Ascending aorta (tissue), 2 donors: ENCODE results near the gene CREM. TPM values are rescaled to one million over a fixed set of nuclear protein-coding genes. Genes with fewer than 3 reads are reported as not detected.

ENCODE experiments used
- DNase-seq, 2 donors: peaks; one replicate each; pipeline ENCODE4 v3.0.0-alpha.2; 2019; ENCODE audit warnings: low spot score in 2 of 2
- H3K27ac ChIP-seq, 2 donors: fragments of 200-600 bp; sonication (generic); one replicate each; pipeline ENCODE4 v1.5.1; 2016 to 2017; ENCODE audit warnings: mild to moderate bottlenecking in 1 of 2
- H3K27me3 ChIP-seq: fragments of 200-600 bp; sonication (generic); one replicate; pipeline ENCODE4 v1.5.1; 2017
- H3K36me3 ChIP-seq, 2 donors: fragments of 200-600 bp; sonication (generic); one replicate each; pipeline ENCODE4 v1.5.1; 2016
- H3K4me1 ChIP-seq, 2 donors: fragments of 200-600 bp; sonication (generic); one replicate each; pipeline ENCODE4 v1.5.1; 2016 to 2017; ENCODE audit warnings: mild to moderate bottlenecking in 1 of 2
- H3K4me3 ChIP-seq, 2 donors: fragments of 200-600 bp; sonication (generic); one replicate each; pipeline ENCODE4 v1.5.1; 2016 to 2017; ENCODE audit warnings: mild to moderate bottlenecking in 1 of 2
- H3K9me3 ChIP-seq, 2 donors: fragments of 200-600 bp; sonication (generic); one replicate each; pipeline ENCODE4 v1.5.1; 2016
- intact Hi-C: fragments of 100-400 bp; cut with DNase I; formaldehyde crosslinking; loops from one replicate; pipeline ENCODE4 v1.15.1; 2023
- total RNA-seq: library from RNA; depleted of rRNA; stranded (reverse); fragments of >200 nt; gene quantifications from one replicate; pipeline ENCODE4 v1.1.0, GENCODE V29; 2016
- TF ChIP-seq, protein P1 (sequence below), 3 experiments: fragments of 200-600 bp in 2 of 3; fragments of 450-650 bp in 1 of 3; sonication (generic) in 2 of 3; IDR thresholded peaks; one replicate each; pipeline ENCODE4 v1.5.1; 2016 to 2019; ENCODE audit warnings: antibody characterized with exemption in 3 of 3, mild to moderate bottlenecking in 1 of 3, moderate library complexity in 1 of 3

CREM gene
- total RNA-seq, 1 donor from 2014 or later, result 14.9 TPM

DNA sequence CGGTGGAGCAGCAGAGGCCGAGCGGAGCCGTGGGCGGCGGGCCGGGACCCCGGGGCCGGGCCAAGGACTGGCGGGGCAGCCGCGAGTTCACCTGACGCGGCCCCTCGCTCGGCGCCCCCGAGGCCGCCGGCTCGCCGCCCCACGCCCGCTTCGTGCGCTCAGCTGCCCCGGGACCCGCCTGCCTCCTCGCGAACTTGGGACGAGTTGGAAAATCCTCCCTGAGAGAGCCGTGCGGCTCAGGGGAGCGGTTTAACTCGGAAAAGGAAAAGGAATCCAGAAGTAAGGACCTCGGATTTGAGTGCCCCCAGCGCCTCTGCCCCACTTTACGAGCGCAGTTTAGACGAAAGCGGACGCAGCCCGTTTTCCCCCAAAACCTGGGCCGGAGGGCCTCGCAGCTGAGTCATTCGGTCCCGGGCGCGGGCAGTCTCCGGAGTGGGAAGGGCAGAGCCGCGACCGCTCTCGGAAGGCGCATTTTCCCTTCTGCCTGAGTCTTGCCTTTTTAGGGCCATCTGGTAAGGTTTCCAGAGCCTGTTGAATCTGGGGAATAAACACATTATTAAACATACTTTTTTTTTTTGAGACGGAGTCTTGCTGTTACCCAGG, 744 bp downstream of the CREM start:
- H3K27me3 ChIP-seq, result no peaks in the 10 kb centered on the region
- DNase-seq, result peak in 1 of 2 donors; percentile 82
- intact Hi-C loops, result loop anchor here (2.0 to 10.0 kb wide), 3 partner anchors 209 to 515 kb away; partner anchors contain the start of genes CCNY and FZD8
- H3K27ac ChIP-seq, result peak overlapping the region; percentile 99 to 100
- H3K36me3 ChIP-seq, result no peaks in the 10 kb centered on the region
- H3K9me3 ChIP-seq, result no peaks in the 10 kb centered on the region
- TF ChIP-seq, protein P1, sequence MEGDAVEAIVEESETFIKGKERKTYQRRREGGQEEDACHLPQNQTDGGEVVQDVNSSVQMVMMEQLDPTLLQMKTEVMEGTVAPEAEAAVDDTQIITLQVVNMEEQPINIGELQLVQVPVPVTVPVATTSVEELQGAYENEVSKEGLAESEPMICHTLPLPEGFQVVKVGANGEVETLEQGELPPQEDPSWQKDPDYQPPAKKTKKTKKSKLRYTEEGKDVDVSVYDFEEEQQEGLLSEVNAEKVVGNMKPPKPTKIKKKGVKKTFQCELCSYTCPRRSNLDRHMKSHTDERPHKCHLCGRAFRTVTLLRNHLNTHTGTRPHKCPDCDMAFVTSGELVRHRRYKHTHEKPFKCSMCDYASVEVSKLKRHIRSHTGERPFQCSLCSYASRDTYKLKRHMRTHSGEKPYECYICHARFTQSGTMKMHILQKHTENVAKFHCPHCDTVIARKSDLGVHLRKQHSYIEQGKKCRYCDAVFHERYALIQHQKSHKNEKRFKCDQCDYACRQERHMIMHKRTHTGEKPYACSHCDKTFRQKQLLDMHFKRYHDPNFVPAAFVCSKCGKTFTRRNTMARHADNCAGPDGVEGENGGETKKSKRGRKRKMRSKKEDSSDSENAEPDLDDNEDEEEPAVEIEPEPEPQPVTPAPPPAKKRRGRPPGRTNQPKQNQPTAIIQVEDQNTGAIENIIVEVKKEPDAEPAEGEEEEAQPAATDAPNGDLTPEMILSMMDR (IDR thresholded peaks at IDR 0.05), result no peak
- peak overlapping the region; percentile 68 to 93 for H3K4me3 ChIP-seq
- H3K4me1 ChIP-seq, result peaks cover 0 to 7% of the 10 kb centered on the region in 2 donors

DNA sequence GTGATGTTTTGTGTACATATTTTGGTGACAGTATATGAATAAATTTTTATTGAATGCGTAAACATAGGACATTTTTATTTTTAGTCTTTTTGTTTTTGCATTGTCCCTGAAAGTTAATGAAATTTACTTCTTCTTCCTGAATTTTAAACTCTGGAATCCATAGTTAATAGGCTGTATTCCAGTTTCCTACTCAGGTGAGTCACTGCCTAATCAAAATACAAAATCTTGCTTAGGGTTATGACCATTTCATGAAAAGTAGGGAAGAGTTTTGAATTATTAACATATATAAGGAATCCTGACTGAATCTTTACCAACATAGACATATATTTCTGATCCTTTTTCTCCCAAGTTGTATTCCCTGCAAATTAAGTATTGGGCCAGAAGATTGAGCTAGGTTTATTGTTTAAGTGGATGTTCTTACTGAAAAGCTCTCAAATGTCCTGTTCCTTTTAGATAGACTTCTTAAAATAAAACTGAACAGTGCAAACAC, 2.6 kb downstream of the CREM start:
- Histone ChIP-seq H3K4me1 (peaks cover 0 to 7% of the 10 kb centered on the region in 2 donors), H3K9me3 (no peaks in the 10 kb centered on the region), H3K27ac (no peak overlapping the region), H3K36me3 (no peaks in the 10 kb centered on the region), H3K4me3 (no peak overlapping the region), H3K27me3 (no peaks in the 10 kb centered on the region)
- TF ChIP-seq, protein P1 (IDR thresholded peaks at IDR 0.05), result no peak
- intact Hi-C loops, result loop anchor here (10.0 kb wide), 1 partner anchor 436 kb away; no protein-coding TSS in a partner anchor
- no peak for DNase-seq

DNA sequence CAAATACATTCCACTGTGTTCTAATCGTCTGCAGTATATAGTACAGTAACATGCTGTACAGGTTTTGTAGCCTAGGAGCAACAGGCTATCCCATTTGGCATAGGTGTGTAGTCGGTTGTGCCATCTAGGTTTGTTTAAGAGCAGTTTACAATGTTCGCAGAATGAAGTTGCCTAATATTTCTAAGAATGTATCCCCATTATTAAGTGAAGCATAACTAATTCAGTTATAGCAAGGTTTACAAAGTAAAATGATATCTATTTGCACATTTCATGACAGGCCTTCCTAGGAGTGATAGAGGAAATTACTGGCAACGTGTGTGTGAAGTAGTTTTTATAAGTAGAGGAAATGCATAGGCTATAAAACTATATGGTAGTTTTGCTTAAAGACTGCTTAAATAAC, 4.0 kb downstream of the CREM start:
- H3K27me3 ChIP-seq, result no peaks in the 10 kb centered on the region
- H3K36me3 ChIP-seq, result no peaks in the 10 kb centered on the region
- peaks cover 0 to 7% of the 10 kb centered on the region in 2 donors for H3K4me1 ChIP-seq
- no peaks in the 10 kb centered on the region for H3K9me3 ChIP-seq
- H3K4me3 ChIP-seq, result no peak overlapping the region
- no peak overlapping the region for H3K27ac ChIP-seq
- TF ChIP-seq, protein P1 (IDR thresholded peaks at IDR 0.05), result no peak
- intact Hi-C loops, result no loop called here
- no peak for DNase-seq

DNA sequence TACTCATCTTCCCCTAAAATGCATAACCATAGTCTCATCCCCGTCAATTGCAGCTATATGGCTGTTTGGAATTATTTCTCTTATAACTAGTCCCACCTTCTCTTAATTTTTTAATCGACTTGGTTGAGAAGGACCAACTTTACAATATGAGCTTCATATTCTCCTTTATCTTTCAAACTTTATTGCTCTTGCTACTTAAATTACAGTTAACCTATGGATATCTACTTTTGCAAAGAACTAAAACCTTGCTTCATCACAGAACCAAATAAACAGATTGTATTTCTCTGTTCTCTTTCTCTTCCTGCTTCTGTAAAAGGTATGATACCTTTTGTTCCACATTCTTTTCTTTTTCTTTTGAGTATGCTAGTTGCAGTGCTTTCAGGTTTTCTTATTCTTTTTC, 6.1 kb downstream of the CREM start:
- Histone ChIP-seq H3K36me3 (no peaks in the 10 kb centered on the region), H3K27ac (no peak overlapping the region), H3K9me3 (no peaks in the 10 kb centered on the region), H3K27me3 (no peaks in the 10 kb centered on the region), H3K4me1 (peaks cover 0 to 7% of the 10 kb centered on the region in 2 donors), H3K4me3 (no peak overlapping the region)
- TF ChIP-seq, protein P1 (IDR thresholded peaks at IDR 0.05), result no peak
- DNase-seq, result no peak
- intact Hi-C loops, result no loop called here

DNA sequence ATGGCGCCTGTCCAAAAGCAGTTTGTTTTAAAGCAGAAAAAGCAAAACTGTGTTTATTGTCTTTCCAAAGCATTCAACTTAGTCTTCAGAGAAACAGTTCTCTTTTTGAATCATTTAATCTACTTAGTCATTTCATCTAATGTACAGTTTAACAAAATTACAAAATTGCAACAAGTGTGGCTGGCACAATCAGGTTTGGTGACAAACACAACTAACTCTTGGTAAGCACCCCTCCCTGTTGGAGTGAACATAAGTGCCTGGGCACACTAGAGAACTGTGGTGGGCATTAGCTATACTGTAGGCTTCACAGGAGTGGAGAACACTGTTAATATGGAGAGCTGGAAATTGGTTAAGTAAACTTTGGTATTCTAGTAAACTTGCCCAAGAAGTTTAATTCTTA, 6.9 kb downstream of the CREM start:
- intact Hi-C loops, result no loop called here

More for the DNA sequence above, 6.9 kb downstream of the CREM start:
- DNase-seq, result no peak
- H3K27ac ChIP-seq, result no peak overlapping the region
- TF ChIP-seq, protein P1 (IDR thresholded peaks at IDR 0.05), result no peak
- no peaks in the 10 kb centered on the region for H3K27me3 ChIP-seq
- no peak overlapping the region for H3K4me3 ChIP-seq
- H3K36me3 ChIP-seq, result no peaks in the 10 kb centered on the region
- H3K9me3 ChIP-seq, result no peaks in the 10 kb centered on the region
- peaks cover 0 to 7% of the 10 kb centered on the region in 2 donors for H3K4me1 ChIP-seq
